ENCODE data around the gene ZNF497. TPM values are rescaled to one million over a fixed set of nuclear protein-coding genes. Genes with fewer than 3 reads are reported as not detected.

The ZNF497 gene
- total and polyA plus RNA-seq, 9 of the 15 experiments (the other 6 are each of a cell fraction or from before 2014, with no cell fraction given), result 0.06 to 0.98 (median 0.44) TPM; not detected in 1

GRCh38 chr19:58387338-58388174 lies 25.0 kb upstream of the ZNF497 start:
- H3K27ac ChIP-seq (ENCODE audit: extremely low read depth, low read depth, low read length), result peak overlapping the region; percentile 93
- H3K9me1 ChIP-seq (ENCODE audit: control insufficient read depth, insufficient read depth, low read length), result no peaks in the 10 kb centered on the region
- H2AFZ ChIP-seq (ENCODE audit: low read depth, low read length), result no peak overlapping the region; the same call in 1 of the 2 replicates
- H3K36me3 ChIP-seq (ENCODE audit: control insufficient read depth, insufficient read depth, low read length), result peaks cover 49% of the 10 kb centered on the region
- DNase-seq (ENCODE audit: extremely low read depth in 1 of 4, low spot score in 3 of 4) (peak in 1 of 4 experiments; percentile 59), ATAC-seq (peak; percentile 6), FAIRE-seq (peak; percentile 65)
- peak overlapping the region; percentile 98 to 99 for H3K9ac ChIP-seq (ENCODE audit: insufficient read depth in 1 of 2, low read depth in 2 of 2, low read length in 2 of 2)
- peaks cover 25 to 34% of the 10 kb centered on the region in 2 experiments for H3K4me1 ChIP-seq (replicated peaks in 1 of 2; ENCODE audit: control insufficient read depth in 2 of 2, insufficient read depth in 2 of 2, low read length in 2 of 2)
- intact Hi-C loops (cut with micrococcal nuclease), result loop anchor here (5.0 kb wide), 1 partner anchor 205 kb away; the partner anchor contains the start of gene ZNF274
- BruUV-seq (replicated peaks), result TSS peak; percentile 69
- ChIA-PET POLR2A (interaction anchor here (0.6 to 2.0 kb wide), 13 partner anchors 10 to 193 kb away, joined by 3 to 8 read pairs (median 3); partner anchors contain the start of genes ZNF497, ZNF584 and ZSCAN22), CTCF (ENCODE audit: low intra/inter-chr PET ratio) (no interaction called here)
- peaks cover 71% of the 10 kb centered on the region for H3K79me2 ChIP-seq (ENCODE audit: control insufficient read depth, insufficient read depth, low read length)
- peak overlapping the region; percentile 100 for H3K4me2 ChIP-seq (ENCODE audit: insufficient read depth, low read length)
- WGBS (ENCODE audit: insufficient coverage, low coverage, missing lambda C conversion rate), result under 1% methylated on average over 38 of the region's 39 CpGs
- in situ Hi-C loops (cut with MboI), result no loop called here
- H3K27me3 ChIP-seq (ENCODE audit: control insufficient read depth in 2 of 2, insufficient read depth in 2 of 2, low read length in 2 of 2), result no peaks in the 10 kb centered on the region
- H3K4me3 ChIP-seq, result peak overlapping the region; percentile 92
- H3K9me3 ChIP-seq (replicated peaks; ENCODE audit: control insufficient read depth, insufficient read depth, low read depth, low read length), result no peaks in the 10 kb centered on the region
- peaks cover 13% of the 10 kb centered on the region for H4K20me1 ChIP-seq (replicated peaks; ENCODE audit: control insufficient read depth, insufficient read depth, low read length)
- no peak for TF ChIP-seq ZNF584 (CRISPR knock-in tag; IDR thresholded peaks at IDR 0.05; ENCODE audit: low read depth)
- peak; percentile 59 for TF ChIP-seq SIRT6 (IDR thresholded peaks at IDR 0.05; ENCODE audit: low read depth, low read length)
- TF ChIP-seq RAD21 (CRISPR knock-in tag; conservative IDR thresholded peaks at IDR 0.05 in 1 of 2, IDR thresholded peaks at IDR 0.05 in 1 of 2), result peak in 1 of 2 experiments; percentile 34; a peak in 1 of 4 replicates
- peak; percentile 31; the same call in 1 of the 2 replicates for TF ChIP-seq TGIF2 (CRISPR knock-in tag; IDR thresholded peaks at IDR 0.05)
- no peak for TF ChIP-seq LARP7 (IDR thresholded peaks at IDR 0.05)
- peak; percentile 4; the same call in 1 of the 2 replicates for TF ChIP-seq HDAC2 (IDR thresholded peaks at IDR 0.05)
- no peak for TF ChIP-seq POLR2G (IDR thresholded peaks at IDR 0.05; ENCODE audit: low read depth, low read length)
- peak; percentile 1; the same call in 1 of the 2 replicates for TF ChIP-seq GTF2E2 (tag; IDR thresholded peaks at IDR 0.05)
- peak; percentile 63; the same call in 1 of the 2 replicates for TF ChIP-seq SP1 (CRISPR knock-in tag; IDR thresholded peaks at IDR 0.05)
- no peak for TF ChIP-seq PURB (CRISPR knock-in tag; IDR thresholded peaks at IDR 0.05; ENCODE audit: low read depth)
- peak; percentile 71; the same call in 1 of the 2 replicates for TF ChIP-seq ELF1 (tag; IDR thresholded peaks at IDR 0.05)
- peak in 1 of 2 experiments; percentile 66; a peak in 1 of 4 replicates for TF ChIP-seq HDAC1 (IDR thresholded peaks at IDR 0.05)
- TF ChIP-seq, protein P1, sequence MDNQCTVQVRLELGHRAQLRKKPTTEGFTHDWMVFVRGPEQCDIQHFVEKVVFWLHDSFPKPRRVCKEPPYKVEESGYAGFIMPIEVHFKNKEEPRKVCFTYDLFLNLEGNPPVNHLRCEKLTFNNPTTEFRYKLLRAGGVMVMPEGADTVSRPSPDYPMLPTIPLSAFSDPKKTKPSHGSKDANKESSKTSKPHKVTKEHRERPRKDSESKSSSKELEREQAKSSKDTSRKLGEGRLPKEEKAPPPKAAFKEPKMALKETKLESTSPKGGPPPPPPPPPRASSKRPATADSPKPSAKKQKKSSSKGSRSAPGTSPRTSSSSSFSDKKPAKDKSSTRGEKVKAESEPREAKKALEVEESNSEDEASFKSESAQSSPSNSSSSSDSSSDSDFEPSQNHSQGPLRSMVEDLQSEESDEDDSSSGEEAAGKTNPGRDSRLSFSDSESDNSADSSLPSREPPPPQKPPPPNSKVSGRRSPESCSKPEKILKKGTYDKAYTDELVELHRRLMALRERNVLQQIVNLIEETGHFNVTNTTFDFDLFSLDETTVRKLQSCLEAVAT (IDR thresholded peaks at IDR 0.05), result 0 out of 4 replicates have a peak, but pooled peaks of 1 of the 2 experiments have one; percentile 13
- no peak for TF ChIP-seq ZNF57 (CRISPR knock-in tag; IDR thresholded peaks at IDR 0.05)
- TF ChIP-seq NFATC3 (IDR thresholded peaks at IDR 0.05), result peak; percentile 58; the same call in 1 of the 2 replicates
- TF ChIP-seq, protein P2, sequence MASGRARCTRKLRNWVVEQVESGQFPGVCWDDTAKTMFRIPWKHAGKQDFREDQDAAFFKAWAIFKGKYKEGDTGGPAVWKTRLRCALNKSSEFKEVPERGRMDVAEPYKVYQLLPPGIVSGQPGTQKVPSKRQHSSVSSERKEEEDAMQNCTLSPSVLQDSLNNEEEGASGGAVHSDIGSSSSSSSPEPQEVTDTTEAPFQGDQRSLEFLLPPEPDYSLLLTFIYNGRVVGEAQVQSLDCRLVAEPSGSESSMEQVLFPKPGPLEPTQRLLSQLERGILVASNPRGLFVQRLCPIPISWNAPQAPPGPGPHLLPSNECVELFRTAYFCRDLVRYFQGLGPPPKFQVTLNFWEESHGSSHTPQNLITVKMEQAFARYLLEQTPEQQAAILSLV (tag; IDR thresholded peaks at IDR 0.05), result no peak
- TF ChIP-seq XRCC5 (IDR thresholded peaks at IDR 0.05; ENCODE audit: low read depth, low read length), result no peak
- TF ChIP-seq MEIS2 (IDR thresholded peaks at IDR 0.05; ENCODE audit: partially characterized antibody), result peak; percentile 49
- no peak for TF ChIP-seq CCAR2 (IDR thresholded peaks at IDR 0.05; ENCODE audit: low read depth, low read length)
- TF ChIP-seq CHD1 (IDR thresholded peaks at IDR 0.05; ENCODE audit: low read length), result peak; percentile 6

Measured in K562 (cell line).